Measurements from ENCODE around the gene RETN.

Gene RETN

GRCh38 chr19:7657131-7657751, 11.6 kb upstream of the RETN start:
- TF ChIP-seq CTCF (IDR thresholded peaks at IDR 0.05) = no peak
- H3K27me3 ChIP-seq = peaks cover 0 to 28% of the 10 kb centered on the region in 2 donors
- H3K27ac ChIP-seq = no peak overlapping the region
- no peaks in the 10 kb centered on the region for H3K36me3 ChIP-seq
- no peaks in the 10 kb centered on the region for H3K9me3 ChIP-seq
- no peak for DNase-seq
- intact Hi-C loops (cut with DNase I; ENCODE audit: low total_unique reads) = no loop called here
- no peak overlapping the region for H3K4me3 ChIP-seq
- no peaks in the 10 kb centered on the region for H3K4me1 ChIP-seq

GRCh38 chr19:7658219-7658686, 10.6 kb upstream of the RETN start:
- intact Hi-C loops (cut with DNase I; ENCODE audit: low total_unique reads) = no loop called here
- Histone ChIP-seq H3K27me3 (peaks cover 0 to 24% of the 10 kb centered on the region in 2 donors), H3K4me3 (no peak overlapping the region), H3K9me3 (no peaks in the 10 kb centered on the region), H3K27ac (no peak overlapping the region), H3K4me1 (no peaks in the 10 kb centered on the region), H3K36me3 (no peaks in the 10 kb centered on the region)
- no peak for TF ChIP-seq CTCF (IDR thresholded peaks at IDR 0.05)
- DNase-seq = no peak

- intact Hi-C loops (cut with DNase I; ENCODE audit: low total_unique reads) = no loop called here
- no peak for TF ChIP-seq CTCF (IDR thresholded peaks at IDR 0.05)
Measured at GRCh38 chr19:7661744-7662538, 6.9 kb upstream of the RETN start.

GRCh38 chr19:7662657-7663056, 6.2 kb upstream of the RETN start:
- Histone ChIP-seq H3K27me3 (peaks cover 0 to 29% of the 10 kb centered on the region in 2 donors), H3K9me3 (no peaks in the 10 kb centered on the region), H3K36me3 (no peaks in the 10 kb centered on the region), H3K4me1 (no peaks in the 10 kb centered on the region), H3K27ac (no peak overlapping the region), H3K4me3 (no peak overlapping the region)
- TF ChIP-seq CTCF (IDR thresholded peaks at IDR 0.05) = no peak
- no peak for DNase-seq
- intact Hi-C loops (cut with DNase I; ENCODE audit: low total_unique reads) = no loop called here

More at GRCh38 chr19:7661744-7662538, 6.9 kb upstream of the RETN start:
- Histone ChIP-seq H3K4me3 (no peak overlapping the region), H3K27me3 (peaks cover 0 to 29% of the 10 kb centered on the region in 2 donors), H3K4me1 (no peaks in the 10 kb centered on the region), H3K27ac (no peak overlapping the region), H3K36me3 (no peaks in the 10 kb centered on the region), H3K9me3 (no peaks in the 10 kb centered on the region)
- no peak for DNase-seq

GRCh38 chr19:7663706-7664105, 5.1 kb upstream of the RETN start:
- Histone ChIP-seq H3K9me3 (no peaks in the 10 kb centered on the region), H3K4me1 (no peaks in the 10 kb centered on the region), H3K27ac (no peak overlapping the region), H3K27me3 (peaks cover 0 to 31% of the 10 kb centered on the region in 2 donors), H3K4me3 (no peak overlapping the region), H3K36me3 (no peaks in the 10 kb centered on the region)
- DNase-seq = no peak
- intact Hi-C loops (cut with DNase I; ENCODE audit: low total_unique reads) = no loop called here
- no peak for TF ChIP-seq CTCF (IDR thresholded peaks at IDR 0.05)
